Stimulated activated CD4-positive, alpha-beta T cell treated with anti-CD3 and anti-CD28 coated beads, Interleukin-1b, Interleukin-23, amount 100 ng/mL, for 4 hours (primary cell): ENCODE results near the gene UBAC2.

Experiments used
- DNase-seq, 2 donors: peaks; one replicate each; pipeline ENCODE4 v3.0.0-alpha.2; 2020; ENCODE audit warnings: low read depth in 2 of 2

Gene UBAC2

DNA sequence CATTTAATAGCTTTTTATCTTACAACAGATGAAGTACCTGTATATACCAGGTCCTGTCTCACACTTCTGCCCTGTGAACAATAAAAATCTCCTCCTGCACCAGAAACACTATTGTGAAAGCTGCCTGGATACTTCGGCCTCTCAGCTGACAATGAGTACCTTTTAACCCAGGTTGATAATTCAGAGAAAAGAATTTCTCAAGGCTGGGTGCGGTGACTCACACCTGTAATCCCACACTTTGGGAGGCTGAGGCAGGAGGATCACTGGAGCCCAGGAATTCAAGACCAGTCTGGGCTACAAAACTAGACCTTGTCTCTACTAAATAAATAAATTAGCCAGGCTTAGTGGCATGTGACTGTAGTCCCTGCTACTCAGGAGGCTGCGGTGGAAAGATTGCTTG lies 235.3 kb downstream of the UBAC2 start:
- DNase-seq: no peak
